Keratinocyte (primary cell): ENCODE results near the gene TRPV2.

Source experiments
- CTCF ChIP-seq, 3 experiments: IDR thresholded peaks in 1 of 3; conservative IDR thresholded peaks in 1 of 3; optimal IDR thresholded peaks in 1 of 3; 2 replicates in 2 of 3; 3 replicates in 1 of 3; pipeline versions ENCODE3 to v1.5.1; 2011; ENCODE audit warnings: low read length in 3 of 3, mild to moderate bottlenecking in 3 of 3, moderate library complexity in 2 of 3, control low read depth in 1 of 3, inconsistent platforms in 1 of 3; ENCODE audit not compliant: insufficient read depth in 2 of 3; ENCODE audit errors: extremely low read depth in 1 of 3
- EZH2 ChIP-seq: IDR thresholded peaks from one replicate; pipeline ENCODE4 v1.6.1; 2012; ENCODE audit warnings: inconsistent platforms, mild to moderate bottlenecking, low read length, moderate library complexity

GRCh38 chr17:16462070-16462864, 46.9 kb downstream of the TRPV2 start:
- TF ChIP-seq EZH2, result no peak
- TF ChIP-seq CTCF (optimal IDR thresholded peaks at IDR 0.05 in 1 of 3, IDR thresholded peaks at IDR 0.05 in 1 of 3, conservative IDR thresholded peaks at IDR 0.05 in 1 of 3; ENCODE audit: extremely low read depth in 1 of 3, insufficient read depth in 2 of 3, low read length in 3 of 3), result no peak
